DMS53 (cell line): ENCODE results near the gene PEX5L.

Experiments used
- DNase-seq: peaks from one replicate; lab custom pipeline; 2025; lab: John Stamatoyannopoulos, UW

The PEX5L gene

GRCh38 chr3:180036671-180037455 is at the start of gene PEX5L:
Gene PEX5L (minus strand): TSS chr3:180036937. CDS start chr3:180036599, 338 bp downstream.
- peak; percentile 93 for DNase-seq

GRCh38 chr3:180085122-180085710 is 48.5 kb upstream of the PEX5L start:
- DNase-seq, result peak; percentile 70

GRCh38 chr3:180082699-180083098 is 46.0 kb upstream of the PEX5L start:
- DNase-seq, result no peak

GRCh38 chr3:180078592-180078991 is 41.9 kb upstream of the PEX5L start:
- no peak for DNase-seq

GRCh38 chr3:180073561-180073960 is 36.8 kb upstream of the PEX5L start:
- no peak for DNase-seq

GRCh38 chr3:180072786-180073185 is 36.0 kb upstream of the PEX5L start:
- DNase-seq, result no peak

- no peak for DNase-seq
Observed at GRCh38 chr3:180070925-180071324, 34.2 kb upstream of the PEX5L start.

- DNase-seq, result no peak
Observed at GRCh38 chr3:180068023-180068422, 31.3 kb upstream of the PEX5L start.

GRCh38 chr3:180066598-180066997 is 29.9 kb upstream of the PEX5L start:
- DNase-seq, result no peak

- peak; percentile 5 for DNase-seq
Observed at GRCh38 chr3:180063783-180064182, 27.0 kb upstream of the PEX5L start.

GRCh38 chr3:180062771-180063170 is 26.0 kb upstream of the PEX5L start:
- DNase-seq, result no peak

- DNase-seq, result peak; percentile 4
Observed at GRCh38 chr3:180059356-180059755, 22.6 kb upstream of the PEX5L start.

- no peak for DNase-seq
Observed at GRCh38 chr3:180058238-180058637, 21.5 kb upstream of the PEX5L start.

GRCh38 chr3:180055656-180056055 is 18.9 kb upstream of the PEX5L start:
- DNase-seq, result peak; percentile 47

GRCh38 chr3:180049391-180049790 is 12.7 kb upstream of the PEX5L start:
- no peak for DNase-seq

GRCh38 chr3:180048840-180049239 is 12.1 kb upstream of the PEX5L start:
- peak; percentile 18 for DNase-seq

- no peak for DNase-seq
Observed at GRCh38 chr3:180048103-180048502, 11.4 kb upstream of the PEX5L start.

- no peak for DNase-seq
Observed at GRCh38 chr3:180040966-180041365, 4.2 kb upstream of the PEX5L start.

GRCh38 chr3:180036092-180036670 is 556 bp downstream of the PEX5L start:
- peak; percentile 51 for DNase-seq

- DNase-seq, result no peak
Observed at GRCh38 chr3:180026997-180027396, 9.7 kb downstream of the PEX5L start.

- DNase-seq, result no peak
Observed at GRCh38 chr3:180018543-180018942, 18.2 kb downstream of the PEX5L start.

- no peak for DNase-seq
Observed at GRCh38 chr3:180017846-180018245, 18.9 kb downstream of the PEX5L start.

GRCh38 chr3:180011927-180012326 is 24.8 kb downstream of the PEX5L start:
- DNase-seq, result no peak
